GM12891 (cell line): ENCODE results near the gene CDY2B.
"Not testable (repeated sequence)": the region's sequence is repeated elsewhere in the genome, so short reads cannot be mapped to it uniquely, and the experiment has no call there.

Experiments
- POLR2A ChIP-seq: IDR thresholded peaks from 2 replicates; pipeline ENCODE4 v1.6.1; 2011; ENCODE audit warnings: low read depth, low read length, control low read depth
- POLR2AphosphoS5 ChIP-seq: IDR thresholded peaks from 2 replicates; pipeline ENCODE4 v1.6.1; 2011; ENCODE audit warnings: low read depth, low read length, control low read depth
- SPI1 ChIP-seq: IDR thresholded peaks from 2 replicates; pipeline ENCODE4 v1.6.1; 2011; ENCODE audit warnings: low read depth, low read length, control low read depth

DNA sequence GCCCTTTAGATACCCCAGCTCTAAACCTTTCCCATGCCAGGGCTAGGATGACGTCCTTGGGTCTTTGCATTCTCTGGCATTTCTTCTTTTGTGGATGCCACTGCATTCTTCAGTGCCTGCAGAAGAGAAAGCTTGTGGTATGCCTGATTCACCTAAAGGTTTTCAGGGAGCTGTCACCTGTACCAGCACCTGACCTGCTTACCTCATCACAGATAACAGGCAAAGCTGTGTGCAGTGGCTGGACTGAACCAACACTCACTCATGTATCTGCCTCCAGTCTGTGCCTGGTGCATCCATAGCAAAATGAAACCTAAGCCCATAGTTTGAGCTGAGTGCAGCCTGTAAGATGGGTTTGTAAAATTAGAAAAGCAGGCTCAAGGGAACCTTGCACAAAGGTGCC is 3.3 kb downstream of the CDY2B start:
- TF ChIP-seq POLR2AphosphoS5, POLR2A, SPI1: not testable (repeated sequence)
